Endothelial cell of umbilical vein (primary cell): Measurements from ENCODE around the gene PSMC1. TPM values are rescaled to one million over a fixed set of nuclear protein-coding genes. Genes with fewer than 3 reads are reported as not detected.

Experiments used
- Bru-seq: library from RNA; stranded (reverse); fragments of 400-500 nt; gene quantifications from one replicate; lab custom pipeline; 2021; lab: Mats Ljungman, UMichigan
- BruChase-seq, 2 experiments: library from RNA; stranded (reverse); fragments of 400-500 nt; gene quantifications; one replicate each; lab custom pipeline; 2021; lab: Mats Ljungman, UMichigan
- BruUV-seq: library from RNA; stranded (reverse); fragments of 400-500 nt; replicated peaks from 2 replicates; lab custom pipeline; 2021; lab: Mats Ljungman, UMichigan
- CTCF ChIA-PET: fragments of 300-600, 350-600 bp; sonication (Branson Sonifier 250); formaldehyde crosslinking; loops from one replicate; lab custom pipeline; 2021; ENCODE audit warnings: antibody characterized with exemption, inconsistent platforms; lab: Charles Lee
- POLR2A ChIA-PET: fragments of 300-600, 350-600 bp; sonication (Branson Sonifier 250); formaldehyde crosslinking; loops from one replicate; lab custom pipeline; 2021; ENCODE audit warnings: antibody characterized with exemption, inconsistent platforms; lab: Charles Lee
- DNase-seq: peaks from one replicate; pipeline ENCODE4 v3.0.0-alpha.2; 2011; ENCODE audit warnings: low read depth, low spot score
- FAIRE-seq: peaks from 2 replicates; lab custom pipeline; 2011; peaks lifted over from hg19 to GRCh38; lab: Jason Lieb, UNC
- H2AFZ ChIP-seq: 2 replicates; pipeline ENCODE4 v1.6.0; 2012; ENCODE audit warnings: low read depth, low read length, control low read depth, inconsistent platforms
- H3K27ac ChIP-seq: 2 replicates; pipeline ENCODE4 v1.5.1; 2011; ENCODE audit warnings: low read depth, mild to moderate bottlenecking, control low read depth, low read length, moderate library complexity; ENCODE audit not compliant: insufficient read depth
- H3K27me3 ChIP-seq, 2 experiments: 2 replicates each; pipeline versions ENCODE4 v1.6.0 to v1.6.1; 2011; ENCODE audit warnings: low read length in 2 of 2, mixed read lengths in 1 of 2; ENCODE audit not compliant: control insufficient read depth in 2 of 2, insufficient read depth in 2 of 2
- H3K36me3 ChIP-seq, 2 experiments: 2 replicates in 1 of 2; 3 replicates in 1 of 2; pipeline ENCODE4 v1.5.1; 2011; ENCODE audit warnings: low read length in 2 of 2, mild to moderate bottlenecking in 1 of 2, moderate library complexity in 1 of 2; ENCODE audit not compliant: control insufficient read depth in 2 of 2, insufficient read depth in 2 of 2; ENCODE audit errors: extremely low read depth in 1 of 2
- H3K4me1 ChIP-seq: 3 replicates; pipeline ENCODE4 v1.5.1; 2011; ENCODE audit warnings: mild to moderate bottlenecking, low read length; ENCODE audit not compliant: control insufficient read depth, insufficient read depth; ENCODE audit errors: extremely low read depth
- H3K4me2 ChIP-seq: 2 replicates; pipeline ENCODE4 v1.6.1; 2011; ENCODE audit warnings: low read length, control low read depth, mixed read lengths; ENCODE audit not compliant: insufficient read depth
- H3K4me3 ChIP-seq, 3 experiments: fragments of 200-600 bp in 1 of 3; sonication (generic), shearing (Covaris generic) in 1 of 3; replicated peaks in 1 of 3; 2 replicates each; pipeline ENCODE4 v1.5.1; 2011 to 2016; ENCODE audit warnings: control low read depth in 3 of 3, low read length in 3 of 3, mild to moderate bottlenecking in 2 of 3, inconsistent platforms in 1 of 3, low read depth in 1 of 3, moderate library complexity in 1 of 3; ENCODE audit not compliant: insufficient read depth in 1 of 3
- H3K79me2 ChIP-seq: 2 replicates; pipeline ENCODE4 v1.6.0; 2012; ENCODE audit warnings: low read length, inconsistent platforms; ENCODE audit not compliant: control insufficient read depth, insufficient read depth
- H3K9ac ChIP-seq: replicated peaks from 2 replicates; pipeline ENCODE3; 2011; ENCODE audit warnings: low read length, control low read depth; ENCODE audit not compliant: insufficient read depth; ENCODE audit errors: extremely low read depth
- H3K9me1 ChIP-seq: replicated peaks from 3 replicates; pipeline ENCODE4 v1.6.0; 2011; ENCODE audit warnings: mild to moderate bottlenecking, low read length; ENCODE audit not compliant: control insufficient read depth, insufficient read depth; ENCODE audit errors: extremely low read depth
- H3K9me3 ChIP-seq: replicated peaks from 2 replicates; pipeline ENCODE4 v1.5.1; 2012; ENCODE audit warnings: low read length, inconsistent platforms; ENCODE audit not compliant: control insufficient read depth, insufficient read depth
- H4K20me1 ChIP-seq: replicated peaks from 2 replicates; pipeline ENCODE3; 2011; ENCODE audit warnings: mild to moderate bottlenecking, low read length; ENCODE audit not compliant: control insufficient read depth, insufficient read depth; ENCODE audit errors: extremely low read depth
- EZH2 ChIP-seq: IDR thresholded peaks from 2 replicates; pipeline ENCODE4 v1.6.1; 2012; ENCODE audit warnings: borderline replicate concordance, low read depth, mild to moderate bottlenecking, moderate library complexity, low read length, inconsistent platforms; ENCODE audit not compliant: severe bottlenecking
- FOS ChIP-seq: IDR thresholded peaks from 2 replicates; pipeline ENCODE4 v1.6.1; 2011; ENCODE audit warnings: mild to moderate bottlenecking, low read length, moderate library complexity, borderline replicate concordance; ENCODE audit not compliant: insufficient read depth
- POLR2A ChIP-seq: IDR thresholded peaks from 2 replicates; pipeline ENCODE4 v1.6.1; 2012; ENCODE audit warnings: low read depth, mild to moderate bottlenecking, control low read depth, low read length
- POLR2AphosphoS5 ChIP-seq: IDR thresholded peaks from 2 replicates; pipeline ENCODE4 v1.6.1; 2012; ENCODE audit warnings: low read depth, mild to moderate bottlenecking, control low read depth, low read length, moderate library complexity; ENCODE audit not compliant: insufficient read depth
- dilution Hi-C: fragments of 300-500 bp; cut with MboI; formaldehyde crosslinking; loops from one replicate; pipeline ENCODE4 v1.15.0; 2019; ENCODE audit warnings: low sequenced_read_pairs; ENCODE audit not compliant: extremely low pct_ligation_motif_present
- intact Hi-C: fragments of 100-400 bp; cut with micrococcal nuclease; formaldehyde crosslinking; loops from one replicate; pipeline ENCODE4 v1.10.0; 2022
- long read RNA-seq: library from polyadenylated mRNA; stranded (forward); transcript quantifications from one replicate; pipeline ENCODE4 v2.0.0, GENCODE V29; 2021
- polyA minus RNA-seq, 3 experiments: library from RNA; depleted of rRNA, polyadenylated mRNA; stranded (reverse); fragments of >200 nt; gene quantifications; 1 replicate in 1 of 3; 2 replicates in 2 of 3; pipeline ENCODE4 v1.2.3, GENCODE V29; 2011
- polyA plus RNA-seq, 4 experiments: library from polyadenylated mRNA; depleted of rRNA in 3 of 4; stranded (reverse) in 3 of 4; unstranded in 1 of 4; fragments of >200 nt; gene quantifications; 2 replicates each; pipeline versions ENCODE4 v1.2.1 to v1.2.3, GENCODE V29; 2011 to 2012; ENCODE audit warnings: missing spikeins in 1 of 4
- total RNA-seq: library from RNA; stranded (reverse); gene quantifications from 2 replicates; pipeline ENCODE4 v1.2.3, GENCODE V29; 2021

Gene PSMC1
- total RNA-seq, result 129 and 132 TPM in 2 replicates
- 51.0 and 77.4 TPM in 2 replicates for polyA plus RNA-seq
- 140 and 172 TPM in 2 replicates for polyA plus RNA-seq (2011; cell fraction: cytosol; rRNA removed)
- polyA plus RNA-seq (2011; cell fraction: nucleus; rRNA removed), result 88.7 and 163 TPM in 2 replicates
- 107 and 202 TPM in 2 replicates for polyA plus RNA-seq (2012)
- 50.1 and 59.0 TPM in 2 replicates for polyA minus RNA-seq
- 44.8 TPM for polyA minus RNA-seq (2011; cell fraction: cytosol; rRNA and poly(A)+ RNA removed)
- 30.9 and 41.5 TPM in 2 replicates for polyA minus RNA-seq (2011; cell fraction: nucleus; rRNA and poly(A)+ RNA removed)
- Bru-seq, nascent RNA, result percentile 90 among the genes with signal in this experiment
- percentile 96 among the genes with signal in this experiment for BruChase-seq, experiment 1, labeled RNA remaining after a 6-hour chase
- BruChase-seq, experiment 2, labeled RNA remaining after a 2-hour chase, result percentile 89 among the genes with signal in this experiment
- long read RNA-seq, full-length matches to known transcripts, result 823 of 876 reads
- long read RNA-seq, partial matches to known transcripts, result 25 of 876 reads
- long read RNA-seq, other reads (novel, unspliced or antisense), result 28 of 876 reads

- H3K36me3 ChIP-seq, result peaks cover 3 to 8% of the 10 kb centered on the region in 2 experiments
- peak; percentile 95 for FAIRE-seq
- ChIA-PET POLR2A (no interaction called here), CTCF (interaction anchor here (0.7 to 2.0 kb wide), 7 partner anchors 19 to 502 kb away, joined by 3 to 21 read pairs (median 4); no protein-coding TSS in a partner anchor)
- H3K4me3 ChIP-seq, result peak within 1 kb of the TSS; percentile 50 to 95 (median 77)
- DNase-seq, result peak; percentile 95
- H3K27ac ChIP-seq, result peak within 1 kb of the TSS; percentile 86
- peak within 1 kb of the TSS; percentile 94 for H3K9ac ChIP-seq
- no peaks in the 10 kb centered on the region for H3K9me1 ChIP-seq
- H3K4me2 ChIP-seq, result peak within 1 kb of the TSS; percentile 61
- TF ChIP-seq EZH2 (no peak), FOS (peak; percentile 13), POLR2A (peak; percentile 84), POLR2AphosphoS5 (peak; percentile 84)
- peaks cover 0 to 2% of the 10 kb centered on the region in 2 experiments for H3K27me3 ChIP-seq
- H4K20me1 ChIP-seq, result no peaks in the 10 kb centered on the region
- dilution Hi-C loops, result no loop called here
- H3K4me1 ChIP-seq, result peaks cover 5% of the 10 kb centered on the region
- BruUV-seq, result TSS peak; percentile 87
- H3K79me2 ChIP-seq, result peaks cover 29% of the 10 kb centered on the region
- H3K9me3 ChIP-seq, result no peaks in the 10 kb centered on the region
- intact Hi-C loops, result loop anchor here (1.0 kb wide), 2 partner anchors 115 to 302 kb away; partner anchors contain the start of gene EFCAB11
- H2AFZ ChIP-seq, result peak within 1 kb of the TSS; percentile 92
Measured at GRCh38 chr14:90256354-90257131, at the start of gene PSMC1. TSS of gene PSMC1 (plus strand) at chr14:90256553. CDS start at chr14:90256598, 45 bp downstream.
